GM23338 (cell line): ENCODE results near the gene TMEM132D. TPM values are rescaled to one million over a fixed set of nuclear protein-coding genes. Genes with fewer than 3 reads are reported as not detected.

Experiments
- ATAC-seq: fragments of 200-7000 bp; cut with Tn5 transposase; 3 replicates; pipeline ENCODE4 v1.9.1; 2020
- DNase-seq: peaks from one replicate; pipeline ENCODE4 v3.0.0-alpha.2; 2015; ENCODE audit warnings: low spot score
- H2AFZ ChIP-seq: fragments of 200-600 bp; sonication (generic); 2 replicates; pipeline ENCODE4 v1.8.0; 2016; ENCODE audit warnings: antibody characterized with exemption, mild to moderate bottlenecking, moderate library complexity
- H3F3A ChIP-seq: fragments of 200-600 bp; sonication (generic); replicated peaks from 2 replicates; pipeline ENCODE4 v1.8.0; 2017; ENCODE audit warnings: antibody characterized with exemption, mixed run types, low read depth
- H3K27ac ChIP-seq: fragments of 200-600 bp; sonication (generic); 2 replicates; pipeline ENCODE4 v1.6.1; 2016; ENCODE audit warnings: low read depth
- H3K27me3 ChIP-seq: fragments of 200-600 bp; sonication (generic); 2 replicates; pipeline ENCODE4 v1.8.0; 2016; ENCODE audit warnings: mild to moderate bottlenecking, mixed run types, moderate library complexity; ENCODE audit not compliant: insufficient read depth
- H3K36me3 ChIP-seq: fragments of 200-600 bp; sonication (generic); 2 replicates; pipeline ENCODE4 v1.8.0; 2016; ENCODE audit warnings: mild to moderate bottlenecking; ENCODE audit not compliant: insufficient read depth
- H3K4me1 ChIP-seq: fragments of 200-600 bp; sonication (generic); 2 replicates; pipeline ENCODE4 v1.8.0; 2016; ENCODE audit warnings: mild to moderate bottlenecking, moderate library complexity; ENCODE audit not compliant: insufficient read depth
- H3K4me2 ChIP-seq: fragments of 200-600 bp; sonication (generic); 2 replicates; pipeline ENCODE4 v1.7.1; 2017; ENCODE audit warnings: mixed run types
- H3K4me3 ChIP-seq: fragments of 200-600 bp; sonication (generic); 2 replicates; pipeline ENCODE4 v1.6.1; 2016; ENCODE audit warnings: mixed run types
- H3K79me2 ChIP-seq: fragments of 200-600 bp; sonication (generic); replicated peaks from 2 replicates; pipeline ENCODE4 v1.8.0; 2017; ENCODE audit warnings: mild to moderate bottlenecking; ENCODE audit not compliant: insufficient read depth
- H3K9me2 ChIP-seq: fragments of 200-600 bp; sonication (generic); 2 replicates; pipeline ENCODE4 v1.8.0; 2017; ENCODE audit not compliant: insufficient read depth
- H4K20me1 ChIP-seq: fragments of 200-600 bp; sonication (generic); replicated peaks from 2 replicates; pipeline ENCODE4 v1.8.0; 2017; ENCODE audit warnings: mild to moderate bottlenecking; ENCODE audit not compliant: insufficient read depth
- H3K27ac Mint-ChIP-seq: 2 replicates; pipeline ENCODE4 v1.8.0; 2020; ENCODE audit warnings: inconsistent platforms, mild to moderate bottlenecking, moderate library complexity, mixed read lengths
- H3K27me3 Mint-ChIP-seq: 3 replicates; pipeline ENCODE4 v1.8.0; 2022; ENCODE audit warnings: low read depth, mild to moderate bottlenecking, moderate library complexity, mixed read lengths, inconsistent platforms; ENCODE audit not compliant: insufficient read depth, poor library complexity
- H3K36me3 Mint-ChIP-seq: 3 replicates; pipeline ENCODE4 v1.8.0; 2021; ENCODE audit warnings: low read depth, mild to moderate bottlenecking, inconsistent platforms, moderate library complexity, mixed read lengths
- H3K4me1 Mint-ChIP-seq: 3 replicates; pipeline ENCODE4 v1.8.0; 2020; ENCODE audit warnings: mild to moderate bottlenecking, inconsistent platforms, mixed read lengths
- H3K4me3 Mint-ChIP-seq: 3 replicates; pipeline ENCODE4 v1.8.0; 2021; ENCODE audit warnings: moderate library complexity, mild to moderate bottlenecking, inconsistent platforms, mixed read lengths
- H3K9me3 Mint-ChIP-seq: 3 replicates; pipeline ENCODE4 v1.8.0; 2020; ENCODE audit warnings: moderate library complexity, mild to moderate bottlenecking, inconsistent platforms, mixed read lengths
- CREB1 ChIP-seq: fragments of 250-450 bp; sonication (Bioruptor Pico); IDR thresholded peaks from 2 replicates; pipeline ENCODE4 v1.5.0; 2020; ENCODE audit warnings: low read depth, mild to moderate bottlenecking, moderate library complexity
- EZH2 ChIP-seq: fragments of 200-600 bp; sonication (generic); IDR thresholded peaks from one replicate; pipeline ENCODE4 v1.8.0; 2017; ENCODE audit warnings: antibody characterized with exemption, mild to moderate bottlenecking, low read depth; ENCODE audit not compliant: unreplicated experiment
- EZH2phosphoT487 ChIP-seq: fragments of 200-600 bp; sonication (generic); IDR thresholded peaks from one replicate; pipeline ENCODE4 v1.8.1; 2018; ENCODE audit warnings: antibody characterized with exemption; ENCODE audit not compliant: unreplicated experiment
- JUNB ChIP-seq: IDR thresholded peaks from one replicate; pipeline ENCODE4 v1.6.1; 2016; ENCODE audit warnings: antibody characterized with exemption; ENCODE audit not compliant: unreplicated experiment
- NANOG ChIP-seq: IDR thresholded peaks from 2 replicates; pipeline ENCODE4 v1.6.1; 2016; ENCODE audit warnings: antibody characterized with exemption, borderline replicate concordance
- POLR2AphosphoS5 ChIP-seq: IDR thresholded peaks from 2 replicates; pipeline ENCODE4 v1.6.1; 2016; ENCODE audit warnings: antibody characterized with exemption, low read depth
- STAT1 ChIP-seq: IDR thresholded peaks from one replicate; pipeline ENCODE4 v1.6.1; 2016; ENCODE audit warnings: antibody characterized with exemption; ENCODE audit not compliant: unreplicated experiment
- ZNF114 ChIP-seq: fragments of 250-450 bp; sonication (Bioruptor Pico); IDR thresholded peaks from 2 replicates; pipeline ENCODE4 v1.5.0; 2020; ENCODE audit warnings: mild to moderate bottlenecking, moderate library complexity
- ZNF331 ChIP-seq: fragments of 250-450 bp; sonication (Bioruptor Pico); IDR thresholded peaks from 2 replicates; pipeline ENCODE4 v1.5.0; 2020; ENCODE audit warnings: low read depth, mild to moderate bottlenecking, moderate library complexity
- polyA plus RNA-seq: library from polyadenylated mRNA; unstranded; fragments of >200 nt; fragmentation: Nextera tagmentation; extraction: Ambion mirVana; gene quantifications from 2 replicates; pipeline ENCODE4 v1.2.1, GENCODE V29; 2016
- total RNA-seq: library from RNA; depleted of rRNA; stranded (reverse); fragments of >200 nt; shearing (Covaris generic); gene quantifications from 2 replicates; pipeline ENCODE4 v1.2.3, GENCODE V29; 2014
- TF ChIP-seq, protein P1 (sequence below): IDR thresholded peaks from 2 replicates; pipeline ENCODE4 v1.6.1; 2016; ENCODE audit warnings: antibody characterized with exemption
- TF ChIP-seq, protein P2 (sequence below), 2 experiments: fragments of 200-600 bp in 1 of 2; sonication (generic) in 1 of 2; conservative IDR thresholded peaks; 2 replicates each; pipeline versions ENCODE4 v1.5.1 to v1.6.1; 2016 to 2017; ENCODE audit warnings: antibody characterized with exemption in 2 of 2, low read depth in 2 of 2, mild to moderate bottlenecking in 2 of 2, moderate library complexity in 1 of 2
- TF ChIP-seq, protein P3 (sequence below): IDR thresholded peaks from one replicate; pipeline ENCODE4 v1.6.1; 2018; ENCODE audit warnings: antibody characterized with exemption; ENCODE audit not compliant: unreplicated experiment

Gene TMEM132D
- total and polyA plus RNA-seq, 2 experiments from 2014 or later: 0.44 to 5.3 TPM

DNA sequence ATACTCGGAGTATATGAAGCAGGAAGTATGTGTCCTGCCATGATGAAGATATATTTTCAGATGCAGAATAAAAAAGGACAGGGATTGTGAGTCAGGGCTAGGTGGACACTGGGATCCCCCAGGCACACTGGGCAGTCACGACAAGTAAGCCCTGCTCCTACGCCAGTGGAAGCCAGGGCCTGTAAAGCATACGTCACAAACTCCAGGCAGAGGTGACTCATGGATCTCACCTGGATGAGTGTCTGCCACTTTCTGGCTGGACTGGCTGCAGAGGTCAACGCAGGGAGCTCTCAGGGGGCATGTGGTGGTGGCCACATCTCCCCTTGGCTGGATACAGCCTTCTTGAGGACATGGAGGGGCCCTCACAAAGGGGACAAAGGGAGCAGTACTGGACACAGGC, 788.3 kb downstream of the TMEM132D start:
- Histone ChIP-seq H2AFZ (no peak overlapping the region), H3F3A (no peaks in the 10 kb centered on the region), H3K27me3 (no peaks in the 10 kb centered on the region), H3K27ac (no peak overlapping the region), H3K4me1 (no peaks in the 10 kb centered on the region), H3K4me2 (no peak overlapping the region), H3K4me3 (no peak overlapping the region), H3K79me2 (no peaks in the 10 kb centered on the region), H3K36me3 (no peaks in the 10 kb centered on the region), H4K20me1 (no peaks in the 10 kb centered on the region), H3K9me2 (no peaks in the 10 kb centered on the region)
- TF ChIP-seq, protein P1, sequence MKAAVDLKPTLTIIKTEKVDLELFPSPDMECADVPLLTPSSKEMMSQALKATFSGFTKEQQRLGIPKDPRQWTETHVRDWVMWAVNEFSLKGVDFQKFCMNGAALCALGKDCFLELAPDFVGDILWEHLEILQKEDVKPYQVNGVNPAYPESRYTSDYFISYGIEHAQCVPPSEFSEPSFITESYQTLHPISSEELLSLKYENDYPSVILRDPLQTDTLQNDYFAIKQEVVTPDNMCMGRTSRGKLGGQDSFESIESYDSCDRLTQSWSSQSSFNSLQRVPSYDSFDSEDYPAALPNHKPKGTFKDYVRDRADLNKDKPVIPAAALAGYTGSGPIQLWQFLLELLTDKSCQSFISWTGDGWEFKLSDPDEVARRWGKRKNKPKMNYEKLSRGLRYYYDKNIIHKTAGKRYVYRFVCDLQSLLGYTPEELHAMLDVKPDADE: no peak
- TF ChIP-seq, protein P2, sequence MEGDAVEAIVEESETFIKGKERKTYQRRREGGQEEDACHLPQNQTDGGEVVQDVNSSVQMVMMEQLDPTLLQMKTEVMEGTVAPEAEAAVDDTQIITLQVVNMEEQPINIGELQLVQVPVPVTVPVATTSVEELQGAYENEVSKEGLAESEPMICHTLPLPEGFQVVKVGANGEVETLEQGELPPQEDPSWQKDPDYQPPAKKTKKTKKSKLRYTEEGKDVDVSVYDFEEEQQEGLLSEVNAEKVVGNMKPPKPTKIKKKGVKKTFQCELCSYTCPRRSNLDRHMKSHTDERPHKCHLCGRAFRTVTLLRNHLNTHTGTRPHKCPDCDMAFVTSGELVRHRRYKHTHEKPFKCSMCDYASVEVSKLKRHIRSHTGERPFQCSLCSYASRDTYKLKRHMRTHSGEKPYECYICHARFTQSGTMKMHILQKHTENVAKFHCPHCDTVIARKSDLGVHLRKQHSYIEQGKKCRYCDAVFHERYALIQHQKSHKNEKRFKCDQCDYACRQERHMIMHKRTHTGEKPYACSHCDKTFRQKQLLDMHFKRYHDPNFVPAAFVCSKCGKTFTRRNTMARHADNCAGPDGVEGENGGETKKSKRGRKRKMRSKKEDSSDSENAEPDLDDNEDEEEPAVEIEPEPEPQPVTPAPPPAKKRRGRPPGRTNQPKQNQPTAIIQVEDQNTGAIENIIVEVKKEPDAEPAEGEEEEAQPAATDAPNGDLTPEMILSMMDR (conservative IDR thresholded peaks at IDR 0.05; ENCODE audit: low read depth in 2 of 2): no peak
- no peak for TF ChIP-seq ZNF114 (CRISPR knock-in tag)
- Mint-ChIP-seq H3K4me3 (no peak overlapping the region), H3K27me3 (peaks cover 3% of the 10 kb centered on the region), H3K4me1 (no peaks in the 10 kb centered on the region), H3K27ac (no peak overlapping the region), H3K9me3 (peaks cover 99% of the 10 kb centered on the region), H3K36me3 (peaks cover 53% of the 10 kb centered on the region)
- DNase-seq (no peak), ATAC-seq (no peak)

DNA sequence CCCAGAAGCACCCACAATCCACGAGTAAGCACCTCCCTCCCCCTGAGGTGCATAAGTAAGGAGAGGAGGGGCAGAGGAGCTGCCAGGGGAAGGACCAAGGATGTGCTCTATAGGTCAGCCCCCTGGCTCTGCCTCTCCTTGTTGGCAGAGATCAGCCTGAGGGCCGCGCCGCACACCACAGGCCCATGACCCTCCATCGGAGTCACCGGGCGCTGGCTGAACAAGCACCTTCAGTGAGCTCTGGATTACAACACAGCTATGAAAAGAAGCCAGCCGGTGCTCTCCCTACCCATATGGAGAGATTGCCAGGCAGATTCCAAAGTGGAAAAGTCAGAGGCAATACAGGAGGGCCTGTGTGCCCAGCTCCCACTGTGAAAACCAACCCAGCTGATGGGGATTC, 793.2 kb downstream of the TMEM132D start:
- ATAC-seq: no peak
- H4K20me1 ChIP-seq: no peaks in the 10 kb centered on the region
- H3K4me1 ChIP-seq: no peaks in the 10 kb centered on the region
- no peak overlapping the region for H3K27ac ChIP-seq
- no peaks in the 10 kb centered on the region for H3F3A ChIP-seq
- H3K4me3 ChIP-seq: no peak overlapping the region
- Mint-ChIP-seq H3K27ac (no peak overlapping the region), H3K4me3 (no peak overlapping the region), H3K36me3 (peaks cover 53% of the 10 kb centered on the region), H3K9me3 (peaks cover 93% of the 10 kb centered on the region), H3K27me3 (peaks cover 5% of the 10 kb centered on the region), H3K4me1 (no peaks in the 10 kb centered on the region)
- H3K27me3 ChIP-seq: no peaks in the 10 kb centered on the region
- no peaks in the 10 kb centered on the region for H3K79me2 ChIP-seq
- no peak overlapping the region for H2AFZ ChIP-seq
- no peaks in the 10 kb centered on the region; the same call in 1 of the 2 replicates for H3K9me2 ChIP-seq
- no peaks in the 10 kb centered on the region for H3K36me3 ChIP-seq
- no peak overlapping the region for H3K4me2 ChIP-seq
- DNase-seq: no peak
- TF ChIP-seq EZH2 (no peak), POLR2AphosphoS5 (no peak), JUNB (no peak), NANOG (no peak), ZNF114 (CRISPR knock-in tag) (no peak), CREB1 (CRISPR knock-in tag) (no peak), EZH2phosphoT487 (no peak), ZNF331 (CRISPR knock-in tag) (no peak), STAT1 (no peak)
- TF ChIP-seq, protein P2 (conservative IDR thresholded peaks at IDR 0.05; ENCODE audit: low read depth in 2 of 2): no peak
- TF ChIP-seq, protein P3, sequence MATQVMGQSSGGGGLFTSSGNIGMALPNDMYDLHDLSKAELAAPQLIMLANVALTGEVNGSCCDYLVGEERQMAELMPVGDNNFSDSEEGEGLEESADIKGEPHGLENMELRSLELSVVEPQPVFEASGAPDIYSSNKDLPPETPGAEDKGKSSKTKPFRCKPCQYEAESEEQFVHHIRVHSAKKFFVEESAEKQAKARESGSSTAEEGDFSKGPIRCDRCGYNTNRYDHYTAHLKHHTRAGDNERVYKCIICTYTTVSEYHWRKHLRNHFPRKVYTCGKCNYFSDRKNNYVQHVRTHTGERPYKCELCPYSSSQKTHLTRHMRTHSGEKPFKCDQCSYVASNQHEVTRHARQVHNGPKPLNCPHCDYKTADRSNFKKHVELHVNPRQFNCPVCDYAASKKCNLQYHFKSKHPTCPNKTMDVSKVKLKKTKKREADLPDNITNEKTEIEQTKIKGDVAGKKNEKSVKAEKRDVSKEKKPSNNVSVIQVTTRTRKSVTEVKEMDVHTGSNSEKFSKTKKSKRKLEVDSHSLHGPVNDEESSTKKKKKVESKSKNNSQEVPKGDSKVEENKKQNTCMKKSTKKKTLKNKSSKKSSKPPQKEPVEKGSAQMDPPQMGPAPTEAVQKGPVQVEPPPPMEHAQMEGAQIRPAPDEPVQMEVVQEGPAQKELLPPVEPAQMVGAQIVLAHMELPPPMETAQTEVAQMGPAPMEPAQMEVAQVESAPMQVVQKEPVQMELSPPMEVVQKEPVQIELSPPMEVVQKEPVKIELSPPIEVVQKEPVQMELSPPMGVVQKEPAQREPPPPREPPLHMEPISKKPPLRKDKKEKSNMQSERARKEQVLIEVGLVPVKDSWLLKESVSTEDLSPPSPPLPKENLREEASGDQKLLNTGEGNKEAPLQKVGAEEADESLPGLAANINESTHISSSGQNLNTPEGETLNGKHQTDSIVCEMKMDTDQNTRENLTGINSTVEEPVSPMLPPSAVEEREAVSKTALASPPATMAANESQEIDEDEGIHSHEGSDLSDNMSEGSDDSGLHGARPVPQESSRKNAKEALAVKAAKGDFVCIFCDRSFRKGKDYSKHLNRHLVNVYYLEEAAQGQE: no peak
- TF ChIP-seq, protein P1: no peak
